HepG2 (cell line): ENCODE data around the gene IL1RAPL1. TPM values are rescaled to one million over a fixed set of nuclear protein-coding genes. Genes with fewer than 3 reads are reported as not detected.

Experiments used
- ATAC-seq: fragments of 200-7000 bp; cut with Tn5 transposase; 3 replicates; pipeline ENCODE4 v1.9.1; 2020; ENCODE audit warnings: mild to moderate bottlenecking, moderate library complexity
- BruUV-seq: library from RNA; stranded (reverse); fragments of 400-500 nt; replicated peaks from 2 replicates; lab custom pipeline; 2021; lab: Mats Ljungman, UMichigan
- CTCF ChIA-PET: fragments of 300-600 bp; formaldehyde crosslinking; extraction: SDS; loops from one replicate; lab custom pipeline; 2021; ENCODE audit warnings: low total read pairs, inconsistent platforms, low intra/inter-chr PET ratio; lab: Yijun Ruan, JAX
- POLR2A ChIA-PET: fragments of 350-600 bp; sonication (Branson Sonifier 250); formaldehyde crosslinking; loops from one replicate; lab custom pipeline; 2020; ENCODE audit warnings: antibody characterized with exemption, inconsistent platforms; lab: Yijun Ruan, JAX
- DNase-seq: peaks from one replicate; pipeline ENCODE4 v3.0.0-alpha.2; 2015; ENCODE audit warnings: low spot score
- FAIRE-seq: peaks from 3 replicates; lab custom pipeline; 2011; peaks lifted over from hg19 to GRCh38; lab: Jason Lieb, UNC
- H2AFZ ChIP-seq: one replicate; pipeline ENCODE4 v1.6.1; 2011; ENCODE audit warnings: low read length, inconsistent platforms
- H3K27ac ChIP-seq: fragments of 300-600 bp; 3 replicates; pipeline ENCODE4 v1.8.0; 2011; ENCODE audit warnings: mixed run types, mild to moderate bottlenecking, mixed read lengths, low read length, inconsistent platforms; ENCODE audit not compliant: insufficient read depth; ENCODE audit errors: extremely low read length
- H3K27me3 ChIP-seq, 2 experiments: fragments of 200-600 bp in 1 of 2; 2 replicates in 1 of 2; 3 replicates in 1 of 2; pipeline versions ENCODE4 v1.6.0 to v1.8.0; 2011; ENCODE audit warnings: low read length in 2 of 2, mild to moderate bottlenecking in 2 of 2, moderate library complexity in 2 of 2, inconsistent platforms in 1 of 2; ENCODE audit not compliant: insufficient read depth in 2 of 2, control insufficient read depth in 1 of 2
- H3K36me3 ChIP-seq, 2 experiments: fragments of 200-600 bp in 1 of 2; replicated peaks in 1 of 2; 2 replicates in 1 of 2; 3 replicates in 1 of 2; pipeline versions ENCODE4 v1.5.1 to v1.8.0; 2011; ENCODE audit warnings: low read length in 2 of 2, inconsistent platforms in 1 of 2; ENCODE audit not compliant: insufficient read depth in 2 of 2, control insufficient read depth in 1 of 2
- H3K4me1 ChIP-seq: 2 replicates; pipeline ENCODE4 v1.5.1; 2012; ENCODE audit warnings: low read length, inconsistent platforms; ENCODE audit not compliant: insufficient read depth
- H3K4me2 ChIP-seq: 2 replicates; pipeline ENCODE4 v1.6.0; 2011; ENCODE audit warnings: low read depth, low read length, inconsistent platforms
- H3K4me3 ChIP-seq, 3 experiments: fragments of 200-600 bp in 1 of 3; sonication (generic), shearing (Covaris generic) in 1 of 3; replicated peaks in 1 of 3; 2 replicates each; pipeline ENCODE4 v1.5.1; 2011 to 2016; ENCODE audit warnings: low read length in 3 of 3, inconsistent platforms in 2 of 3, low read depth in 2 of 3, mild to moderate bottlenecking in 2 of 3, control low read depth in 1 of 3, mixed read lengths in 1 of 3; ENCODE audit not compliant: insufficient read depth in 1 of 3
- H3K79me2 ChIP-seq: one replicate; pipeline ENCODE4 v1.6.1; 2011; ENCODE audit warnings: low read length, inconsistent platforms; ENCODE audit not compliant: insufficient read depth
- H3K9ac ChIP-seq: 2 replicates; pipeline ENCODE4 v1.6.0; 2011; ENCODE audit warnings: mild to moderate bottlenecking, low read depth, low read length, inconsistent platforms; ENCODE audit not compliant: insufficient read depth
- H3K9me3 ChIP-seq: 2 replicates; pipeline ENCODE4 v1.5.1; 2012; ENCODE audit warnings: mild to moderate bottlenecking, low read length
- H4K20me1 ChIP-seq: 2 replicates; pipeline ENCODE4 v1.6.0; 2011; ENCODE audit warnings: inconsistent platforms, mild to moderate bottlenecking, low read length, moderate library complexity; ENCODE audit not compliant: insufficient read depth
- ARID2 ChIP-seq: sonication (generic); formaldehyde crosslinking; IDR thresholded peaks from 2 replicates; pipeline ENCODE4 v1.8.1; 2022; ENCODE audit warnings: mild to moderate bottlenecking, missing genetic modification reagents, borderline replicate concordance
- BCL6 ChIP-seq: IDR thresholded peaks from 2 replicates; pipeline ENCODE4 v1.6.1; 2016; ENCODE audit warnings: missing genetic modification reagents, missing compliant biosample characterization
- BRF2 ChIP-seq: sonication (generic); formaldehyde crosslinking; IDR thresholded peaks from 2 replicates; pipeline ENCODE4 v1.8.1; 2022; ENCODE audit warnings: mild to moderate bottlenecking, missing genetic modification reagents
- ELF3 ChIP-seq: IDR thresholded peaks from 2 replicates; pipeline ENCODE4 v1.6.1; 2016; ENCODE audit warnings: missing genetic modification reagents, missing compliant biosample characterization
- ERF ChIP-seq: IDR thresholded peaks from 2 replicates; pipeline ENCODE4 v1.6.1; 2018; ENCODE audit warnings: missing biosample characterization, missing genetic modification reagents
- HMGA1 ChIP-seq: sonication (generic); formaldehyde crosslinking; conservative IDR thresholded peaks from 2 replicates; pipeline ENCODE4 v1.4.0; 2020; ENCODE audit warnings: missing genetic modification reagents
- MEF2D ChIP-seq: sonication (generic); formaldehyde crosslinking; IDR thresholded peaks from 2 replicates; pipeline ENCODE4 v1.5.1; 2020; ENCODE audit warnings: mild to moderate bottlenecking, missing genetic modification reagents
- MTA3 ChIP-seq: sonication (generic); formaldehyde crosslinking; IDR thresholded peaks from 2 replicates; pipeline ENCODE4 v1.4.0; 2020; ENCODE audit warnings: missing genetic modification reagents
- NFE2L2 ChIP-seq: fragments of 150-350 bp; IDR thresholded peaks from 2 replicates; pipeline ENCODE4 v1.6.1; 2014; ENCODE audit warnings: low read length
- NFIC ChIP-seq: IDR thresholded peaks from 2 replicates; pipeline ENCODE4 v1.6.1; 2012; ENCODE audit warnings: mild to moderate bottlenecking, low read length, inconsistent platforms
- SRSF1 ChIP-seq: fragments of 200-400 bp; formaldehyde crosslinking; optimal IDR thresholded peaks from 2 replicates; pipeline ENCODE3; 2017; ENCODE audit warnings: mild to moderate bottlenecking, low read depth, low read length, moderate library complexity
- ZBTB4 ChIP-seq: sonication (generic); formaldehyde crosslinking; IDR thresholded peaks from 2 replicates; pipeline ENCODE4 v1.4.0; 2020; ENCODE audit warnings: missing genetic modification reagents, mild to moderate bottlenecking, borderline replicate concordance
- ZFP1 ChIP-seq: IDR thresholded peaks from 2 replicates; pipeline ENCODE4 v1.6.1; 2016
- ZNF354B ChIP-seq: sonication (generic); formaldehyde crosslinking; IDR thresholded peaks from 2 replicates; pipeline ENCODE4 v1.8.0; 2022; ENCODE audit warnings: mild to moderate bottlenecking, missing genetic modification reagents
- ZNF605 ChIP-seq: sonication (generic); formaldehyde crosslinking; IDR thresholded peaks from 2 replicates; pipeline ENCODE4 v1.8.0; 2022; ENCODE audit warnings: mild to moderate bottlenecking, missing genetic modification reagents
- WGBS: methylation state at CpG from one replicate; pipeline ENCODE4 v1.1.6; 2017; ENCODE audit warnings: low lambda C conversion rate; 5-methylcytosine and 5-hydroxymethylcytosine counted together
- in situ Hi-C: cut with HindIII; loops from 2 replicates; pipeline ENCODE4 v1.10.0; 2017; ENCODE audit warnings: low pct_unique_long_range_greater_than_20kb; ENCODE audit not compliant: extremely low pct_ligation_motif_present
- intact Hi-C: fragments of 100-400 bp; cut with micrococcal nuclease; formaldehyde crosslinking; loops from one replicate; pipeline ENCODE4 v1.10.0; 2022; ENCODE audit not compliant: unreplicated experiment
- polyA plus RNA-seq, 8 experiments: library from polyadenylated mRNA; depleted of rRNA in 3 of 8; stranded (reverse) in 7 of 8; unstranded in 1 of 8; fragments of >200 nt; fragmentation: Illumina TruSeq in 4 of 8; extraction: Trizol in 4 of 8; gene quantifications; 2 replicates each; pipeline versions ENCODE4 v1.2.1 to v1.2.3, GENCODE V29; 2011 to 2016; ENCODE audit warnings: low read depth in 4 of 8, missing spikeins in 1 of 8, mixed read lengths in 1 of 8; ENCODE audit not compliant: insufficient read depth in 1 of 8
- total RNA-seq, 5 experiments: library from RNA; depleted of rRNA; stranded (reverse); fragments of >200 nt; fragmentation: Illumina TruSeq; extraction: Trizol; gene quantifications; 2 replicates each; pipeline ENCODE4 v1.2.3, GENCODE V29; 2016; ENCODE audit warnings: low read depth in 1 of 5
- TF ChIP-seq, protein P1 (sequence below): sonication (generic); formaldehyde crosslinking; IDR thresholded peaks from 2 replicates; pipeline ENCODE4 v1.4.0; 2020; ENCODE audit warnings: missing genetic modification reagents
- TF ChIP-seq, protein P2 (sequence below): IDR thresholded peaks from 2 replicates; pipeline ENCODE4 v1.6.1; 2012; ENCODE audit warnings: inconsistent platforms

Gene IL1RAPL1
- total and polyA plus RNA-seq, 2 of the 13 experiments (the other 11 are each of a cell fraction or from before 2014, with no cell fraction given): 0.04 TPM; not detected in 1

DNA sequence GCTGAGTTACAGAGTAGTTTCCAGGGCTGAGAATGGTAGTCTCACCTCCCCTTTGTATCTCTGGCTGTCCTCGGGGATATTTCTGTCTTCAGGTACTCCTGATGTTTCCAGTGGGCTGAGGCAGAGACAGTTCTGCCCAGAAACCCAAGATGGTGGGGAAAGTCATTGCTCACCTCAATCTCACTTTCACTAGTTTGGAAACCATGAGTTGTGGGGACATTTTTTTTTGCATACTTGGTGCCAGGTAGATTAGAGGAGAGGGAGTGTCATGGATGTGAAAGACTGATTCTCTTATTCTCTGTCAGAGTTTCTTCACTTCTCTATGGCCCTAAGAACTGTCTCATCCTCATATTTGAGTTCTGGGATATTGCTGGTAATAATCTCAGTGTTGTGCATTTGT, 919.5 kb downstream of the IL1RAPL1 start:
- POLR2A ChIA-PET: no interaction called here
- Histone ChIP-seq H3K36me3 (no peaks in the 10 kb centered on the region), H3K79me2 (no peaks in the 10 kb centered on the region), H3K27me3 (no peaks in the 10 kb centered on the region), H3K4me3 (no peak overlapping the region), H3K9me3 (no peaks in the 10 kb centered on the region), H4K20me1 (no peaks in the 10 kb centered on the region), H3K4me1 (no peaks in the 10 kb centered on the region), H3K4me2 (no peak overlapping the region), H3K27ac (no peak overlapping the region), H3K9ac (no peak overlapping the region), H2AFZ (no peak overlapping the region)
- intact Hi-C loops (no loop called here), in situ Hi-C loops (no loop called here)
- FAIRE-seq (no peak), ATAC-seq (no peak), DNase-seq (no peak)
- BruUV-seq: no TSS peak
- CTCF ChIA-PET: no interaction called here
- WGBS: 0% methylated on average over 1 of the region's 1 CpG
- TF ChIP-seq MEF2D (CRISPR knock-in tag) (no peak), ARID2 (CRISPR knock-in tag) (no peak), ZBTB4 (CRISPR knock-in tag) (no peak), HMGA1 (CRISPR knock-in tag) (no peak), NFIC (no peak), BRF2 (CRISPR knock-in tag) (no peak), SRSF1 (no peak), ZNF605 (CRISPR knock-in tag) (no peak), ERF (no peak), MTA3 (CRISPR knock-in tag) (no peak), ZFP1 (CRISPR knock-in tag) (no peak), ELF3 (CRISPR knock-in tag) (no peak), ZNF354B (CRISPR knock-in tag) (no peak), NFE2L2 (no peak), BCL6 (CRISPR knock-in tag) (no peak)
- TF ChIP-seq, protein P1, sequence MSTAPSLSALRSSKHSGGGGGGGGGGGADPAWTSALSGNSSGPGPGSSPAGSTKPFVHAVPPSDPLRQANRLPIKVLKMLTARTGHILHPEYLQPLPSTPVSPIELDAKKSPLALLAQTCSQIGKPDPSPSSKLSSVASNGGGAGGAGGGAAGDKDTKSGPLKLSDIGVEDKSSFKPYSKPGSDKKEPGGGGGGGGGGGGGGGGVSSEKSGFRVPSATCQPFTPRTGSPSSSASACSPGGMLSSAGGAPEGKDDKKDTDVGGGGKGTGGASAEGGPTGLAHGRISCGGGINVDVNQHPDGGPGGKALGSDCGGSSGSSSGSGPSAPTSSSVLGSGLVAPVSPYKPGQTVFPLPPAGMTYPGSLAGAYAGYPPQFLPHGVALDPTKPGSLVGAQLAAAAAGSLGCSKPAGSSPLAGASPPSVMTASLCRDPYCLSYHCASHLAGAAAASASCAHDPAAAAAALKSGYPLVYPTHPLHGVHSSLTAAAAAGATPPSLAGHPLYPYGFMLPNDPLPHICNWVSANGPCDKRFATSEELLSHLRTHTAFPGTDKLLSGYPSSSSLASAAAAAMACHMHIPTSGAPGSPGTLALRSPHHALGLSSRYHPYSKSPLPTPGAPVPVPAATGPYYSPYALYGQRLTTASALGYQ: no peak
- TF ChIP-seq, protein P2, sequence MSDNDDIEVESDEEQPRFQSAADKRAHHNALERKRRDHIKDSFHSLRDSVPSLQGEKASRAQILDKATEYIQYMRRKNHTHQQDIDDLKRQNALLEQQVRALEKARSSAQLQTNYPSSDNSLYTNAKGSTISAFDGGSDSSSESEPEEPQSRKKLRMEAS: no peak
